ENCODE data around the gene STARD5.

- peak; percentile 67 to 84 (median 80) for TF ChIP-seq CTCF (IDR thresholded peaks at IDR 0.05)
- no peak for TF ChIP-seq POLR2A (IDR thresholded peaks at IDR 0.05)
Observed at GRCh38 chr15:81274931-81275707, 48.8 kb downstream of the STARD5 start.

All from tibial nerve (tissue), 3 donors.